Measurements from ENCODE around the gene CRADD.

GRCh38 chr12:93704625-93705024 lies 27.4 kb downstream of the CRADD start:
- TF ChIP-seq POLR2A (IDR thresholded peaks at IDR 0.05) (no peak), CTCF (IDR thresholded peaks at IDR 0.05) (no peak)

Measured in body of pancreas (tissue), 4 donors.